ENCODE measurements around the gene CLDN3.

Gene CLDN3

DNA sequence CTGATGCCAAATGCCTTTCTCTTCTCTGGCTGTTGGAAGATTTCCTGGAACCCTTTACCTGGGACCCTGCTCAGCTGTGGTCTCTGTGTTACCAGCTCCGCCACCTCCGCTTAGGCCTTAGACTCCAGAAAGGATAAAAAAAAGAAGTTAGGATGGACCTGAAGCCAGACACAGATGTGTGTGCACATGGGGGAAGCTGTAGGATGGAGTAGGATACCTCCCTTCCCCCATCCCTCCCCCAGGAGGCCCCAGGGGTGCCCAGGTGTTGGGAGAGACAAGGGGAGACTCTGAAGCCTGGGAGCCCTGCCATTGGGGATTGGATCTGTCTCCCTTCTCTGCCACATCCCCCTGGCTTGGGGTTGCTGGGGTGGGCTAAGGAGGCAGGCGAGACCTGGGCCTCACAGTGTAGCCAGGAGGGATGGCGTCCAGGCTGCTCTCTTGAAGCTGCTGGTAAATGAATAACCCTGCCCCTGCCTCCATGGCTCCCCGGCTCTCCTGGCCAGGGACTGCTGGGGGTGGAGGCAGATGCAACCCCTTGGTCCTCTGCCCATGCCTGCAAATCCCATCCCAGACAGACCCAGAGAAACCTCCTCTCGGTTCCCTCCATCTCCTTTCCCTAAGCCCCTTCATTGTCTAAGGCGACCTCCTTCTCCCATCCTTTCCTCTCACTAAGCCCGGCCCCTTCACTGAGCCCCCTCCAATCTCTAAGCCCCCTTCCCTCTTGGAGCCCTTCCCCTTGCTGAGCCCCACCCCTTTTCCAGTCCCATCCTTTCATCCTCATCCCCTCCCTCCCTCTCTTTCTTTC is 8.0 kb downstream of the CLDN3 start:
- Histone ChIP-seq H2AFZ (ENCODE audit: low read depth, low read length) (no peak overlapping the region), H3K4me1 (ENCODE audit: insufficient read depth, low read length) (no peaks in the 10 kb centered on the region), H3K4me3 (ENCODE audit: low read depth in 1 of 2, low read length in 2 of 2) (no peak overlapping the region), H3K27me3 (ENCODE audit: insufficient read depth, low read length, poor library complexity) (no peaks in the 10 kb centered on the region), H3K27ac (ENCODE audit: low read length) (no peak overlapping the region), H3K9ac (ENCODE audit: low read depth, low read length) (no peak overlapping the region), H3K4me2 (ENCODE audit: insufficient read depth, low read length) (no peak overlapping the region), H3K9me3 (ENCODE audit: insufficient read depth, low read length, severe bottlenecking) (no peaks in the 10 kb centered on the region), H3K36me3 (ENCODE audit: insufficient read depth, low read length) (no peaks in the 10 kb centered on the region), H4K20me1 (ENCODE audit: insufficient read depth, low read length) (no peaks in the 10 kb centered on the region), H3K79me2 (ENCODE audit: insufficient read depth, low read length) (no peaks in the 10 kb centered on the region)
- DNase-seq (no peak), ATAC-seq (ENCODE audit: insufficient read depth, low read depth) (no peak)
- no peak for TF ChIP-seq EZH2 (IDR thresholded peaks at IDR 0.05; ENCODE audit: borderline replicate concordance, low read depth, low read length, severe bottlenecking)
- TF ChIP-seq, protein P1, sequence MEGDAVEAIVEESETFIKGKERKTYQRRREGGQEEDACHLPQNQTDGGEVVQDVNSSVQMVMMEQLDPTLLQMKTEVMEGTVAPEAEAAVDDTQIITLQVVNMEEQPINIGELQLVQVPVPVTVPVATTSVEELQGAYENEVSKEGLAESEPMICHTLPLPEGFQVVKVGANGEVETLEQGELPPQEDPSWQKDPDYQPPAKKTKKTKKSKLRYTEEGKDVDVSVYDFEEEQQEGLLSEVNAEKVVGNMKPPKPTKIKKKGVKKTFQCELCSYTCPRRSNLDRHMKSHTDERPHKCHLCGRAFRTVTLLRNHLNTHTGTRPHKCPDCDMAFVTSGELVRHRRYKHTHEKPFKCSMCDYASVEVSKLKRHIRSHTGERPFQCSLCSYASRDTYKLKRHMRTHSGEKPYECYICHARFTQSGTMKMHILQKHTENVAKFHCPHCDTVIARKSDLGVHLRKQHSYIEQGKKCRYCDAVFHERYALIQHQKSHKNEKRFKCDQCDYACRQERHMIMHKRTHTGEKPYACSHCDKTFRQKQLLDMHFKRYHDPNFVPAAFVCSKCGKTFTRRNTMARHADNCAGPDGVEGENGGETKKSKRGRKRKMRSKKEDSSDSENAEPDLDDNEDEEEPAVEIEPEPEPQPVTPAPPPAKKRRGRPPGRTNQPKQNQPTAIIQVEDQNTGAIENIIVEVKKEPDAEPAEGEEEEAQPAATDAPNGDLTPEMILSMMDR (IDR thresholded peaks at IDR 0.05; ENCODE audit: borderline replicate concordance, extremely low read depth, low read length, poor library complexity, severe bottlenecking) = no peak

DNA sequence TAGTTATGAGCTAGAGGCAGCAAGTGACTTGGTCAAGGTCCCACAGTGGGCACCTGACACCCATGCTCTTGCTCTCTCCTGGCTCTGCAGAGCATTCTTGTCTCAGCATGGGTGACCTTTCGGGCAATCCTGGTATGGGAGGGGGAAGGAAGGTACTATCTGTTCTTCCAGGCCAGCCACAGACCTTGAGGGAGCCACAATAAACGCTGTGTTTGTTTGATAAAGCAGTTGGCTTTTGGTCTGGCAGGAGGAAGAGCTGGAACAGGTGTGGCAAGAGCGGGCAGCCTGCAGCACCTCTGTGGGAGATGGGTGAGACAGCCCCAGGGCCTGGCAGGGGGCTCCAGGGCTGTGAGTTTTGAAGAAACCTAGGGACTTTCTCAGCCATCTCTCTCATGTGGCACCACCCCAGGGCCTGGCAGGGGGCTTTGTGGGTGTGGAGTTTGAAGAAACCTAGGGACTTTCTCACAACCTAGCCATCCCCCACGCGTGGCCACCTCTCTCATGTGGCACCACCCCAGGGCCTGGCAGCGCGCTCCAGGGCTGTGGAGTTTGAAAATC is 11.4 kb downstream of the CLDN3 start:
- Histone ChIP-seq H3K79me2 (ENCODE audit: insufficient read depth, low read length) (no peaks in the 10 kb centered on the region), H3K27me3 (ENCODE audit: insufficient read depth, low read length, poor library complexity) (no peaks in the 10 kb centered on the region), H2AFZ (ENCODE audit: low read depth, low read length) (no peak overlapping the region), H3K4me2 (ENCODE audit: insufficient read depth, low read length) (no peak overlapping the region), H3K4me1 (ENCODE audit: insufficient read depth, low read length) (no peaks in the 10 kb centered on the region), H4K20me1 (ENCODE audit: insufficient read depth, low read length) (no peaks in the 10 kb centered on the region), H3K9ac (ENCODE audit: low read depth, low read length) (no peak overlapping the region), H3K36me3 (ENCODE audit: insufficient read depth, low read length) (no peaks in the 10 kb centered on the region), H3K4me3 (ENCODE audit: low read depth in 1 of 2, low read length in 2 of 2) (no peak overlapping the region), H3K9me3 (ENCODE audit: insufficient read depth, low read length, severe bottlenecking) (no peaks in the 10 kb centered on the region), H3K27ac (ENCODE audit: low read length) (no peak overlapping the region)
- DNase-seq = no peak
- no peak for ATAC-seq (ENCODE audit: insufficient read depth, low read depth)
- TF ChIP-seq, protein P1 (IDR thresholded peaks at IDR 0.05; ENCODE audit: borderline replicate concordance, extremely low read depth, low read length, poor library complexity, severe bottlenecking) = no peak

DNA sequence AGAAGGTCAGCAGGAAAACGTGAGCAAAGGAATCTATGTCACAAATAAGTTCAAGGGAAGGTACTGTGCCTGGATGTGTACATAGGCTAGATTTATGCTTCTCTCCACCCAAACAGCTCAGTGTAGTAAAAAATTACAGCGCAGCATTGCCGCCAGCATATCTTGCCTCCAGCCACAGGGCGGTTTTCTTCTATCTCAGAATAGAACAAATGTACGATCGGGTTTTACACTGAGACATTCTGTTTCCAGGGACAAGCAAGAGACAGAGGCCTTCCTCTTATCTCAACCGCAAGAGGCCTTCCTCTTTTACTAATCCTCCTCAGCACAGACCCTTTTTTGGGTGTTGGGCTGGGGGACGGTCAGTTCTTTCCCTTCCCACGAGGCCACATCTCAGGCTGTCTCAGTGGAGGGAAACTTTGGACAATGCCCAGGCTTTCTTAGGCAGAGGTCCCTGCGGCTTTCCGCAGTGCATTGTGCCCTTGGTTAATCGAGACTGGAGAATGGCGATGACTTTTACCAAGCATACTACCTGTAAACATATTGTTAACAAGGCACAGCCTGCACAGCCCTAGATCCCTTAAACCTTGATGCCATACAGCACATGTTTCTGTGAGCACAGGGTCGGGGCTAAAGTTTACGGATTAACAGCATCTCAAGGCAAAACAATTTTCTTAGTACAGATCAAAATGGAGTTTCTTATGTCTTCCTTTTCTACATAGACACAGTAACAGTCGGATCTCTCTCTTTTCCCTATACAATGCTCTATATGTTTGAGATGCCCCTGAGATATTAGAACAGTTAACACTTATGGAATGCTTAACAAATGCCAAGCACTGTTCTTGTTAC is 19.9 kb downstream of the CLDN3 start:
- no peak for DNase-seq

More for the DNA sequence above, 19.9 kb downstream of the CLDN3 start:
- Histone ChIP-seq H3K4me3 (ENCODE audit: low read depth in 1 of 2, low read length in 2 of 2) (no peak overlapping the region), H3K27ac (ENCODE audit: low read length) (no peak overlapping the region), H3K27me3 (ENCODE audit: insufficient read depth, low read length, poor library complexity) (no peaks in the 10 kb centered on the region), H3K4me2 (ENCODE audit: insufficient read depth, low read length) (no peak overlapping the region), H3K9me3 (ENCODE audit: insufficient read depth, low read length, severe bottlenecking) (no peaks in the 10 kb centered on the region), H2AFZ (ENCODE audit: low read depth, low read length) (no peak overlapping the region), H3K36me3 (ENCODE audit: insufficient read depth, low read length) (no peaks in the 10 kb centered on the region), H4K20me1 (ENCODE audit: insufficient read depth, low read length) (no peaks in the 10 kb centered on the region; the same call in 1 of the 2 replicates), H3K9ac (ENCODE audit: low read depth, low read length) (no peak overlapping the region), H3K4me1 (ENCODE audit: insufficient read depth, low read length) (no peaks in the 10 kb centered on the region), H3K79me2 (ENCODE audit: insufficient read depth, low read length) (no peaks in the 10 kb centered on the region)
- ATAC-seq (ENCODE audit: insufficient read depth, low read depth) = no peak
- TF ChIP-seq EZH2 (IDR thresholded peaks at IDR 0.05; ENCODE audit: borderline replicate concordance, low read depth, low read length, severe bottlenecking) = no peak
- TF ChIP-seq, protein P1 (IDR thresholded peaks at IDR 0.05; ENCODE audit: borderline replicate concordance, extremely low read depth, low read length, poor library complexity, severe bottlenecking) = no peak

Measured in DND-41 (cell line).